ENCODE results near the gene GPC3. TPM values are rescaled to one million over a fixed set of nuclear protein-coding genes. Genes with fewer than 3 reads are reported as not detected.

GPC3 gene
- total RNA-seq, 1 experiment from 2014 or later, result 0.98 TPM

- H3K27ac ChIP-seq (ENCODE audit: low read depth, low read length), result no peak overlapping the region
- H3K4me1 ChIP-seq (ENCODE audit: control insufficient read depth in 1 of 2, insufficient read depth in 2 of 2, low read length in 2 of 2), result no peaks in the 10 kb centered on the region
- CTCF ChIA-PET, result interaction anchor here (1.0 kb wide), 1 partner anchor 79 kb away, joined by 3 read pairs; no protein-coding TSS in a partner anchor
- DNase-seq (ENCODE audit: low read depth, low spot score) (no peak), ATAC-seq (no peak)
- RAD21 ChIA-PET (ENCODE audit: low non-redundant PET in 1 of 2, low total read pairs in 2 of 2, uncharacterized antibody in 2 of 2, unreplicated experiment in 2 of 2), result no interaction called here
- H3K36me3 ChIP-seq (ENCODE audit: control insufficient read depth in 1 of 2, insufficient read depth in 2 of 2, low read length in 2 of 2), result no peaks in the 10 kb centered on the region
- no peaks in the 10 kb centered on the region for H3K79me2 ChIP-seq (ENCODE audit: insufficient read depth, low read length)
- intact Hi-C loops (cut with micrococcal nuclease), result no loop called here
- H2AFZ ChIP-seq (ENCODE audit: low read depth, low read length, poor library complexity, severe bottlenecking), result no peak overlapping the region
- POLR2A ChIA-PET, result no interaction called here
- BruUV-seq (replicated peaks), result no TSS peak
- no peak for TF ChIP-seq ZNF274 (IDR thresholded peaks at IDR 0.05; ENCODE audit: low read depth, low read length)
- TF ChIP-seq TCF7L2 (IDR thresholded peaks at IDR 0.05; ENCODE audit: borderline replicate concordance, extremely low read depth, insufficient read depth, insufficient read length), result no peak
- no peak for TF ChIP-seq POLR2A (IDR thresholded peaks at IDR 0.05; ENCODE audit: borderline replicate concordance, extremely low read depth, insufficient read depth, insufficient read length)
- no peak for TF ChIP-seq POLR2AphosphoS5 (IDR thresholded peaks at IDR 0.05; ENCODE audit: low read depth, low read length)
- TF ChIP-seq REST (IDR thresholded peaks at IDR 0.05; ENCODE audit: low read depth), result no peak
- no peak for TF ChIP-seq EGR1 (IDR thresholded peaks at IDR 0.05; ENCODE audit: low read depth)
- TF ChIP-seq EZH2phosphoT487 (IDR thresholded peaks at IDR 0.05; ENCODE audit: borderline replicate concordance), result no peak
- TF ChIP-seq CEBPB (IDR thresholded peaks at IDR 0.05; ENCODE audit: low read depth), result no peak
- H3K4me2 ChIP-seq (ENCODE audit: low read length), result no peak overlapping the region
- H3K27me3 ChIP-seq (ENCODE audit: insufficient read depth, low read length), result no peaks in the 10 kb centered on the region
- no peaks in the 10 kb centered on the region for H3K9me3 ChIP-seq (ENCODE audit: control insufficient read depth in 1 of 2, insufficient read depth in 1 of 2, low read depth in 1 of 2, low read length in 2 of 2)
- H4K20me1 ChIP-seq (ENCODE audit: insufficient read depth), result no peaks in the 10 kb centered on the region
- H3K9me2 ChIP-seq (ENCODE audit: insufficient read depth), result no peaks in the 10 kb centered on the region
- H3K4me3 ChIP-seq (replicated peaks in 1 of 2; ENCODE audit: low read depth in 1 of 2, low read length in 2 of 2), result no peak overlapping the region
- no peak overlapping the region for H3K9ac ChIP-seq (ENCODE audit: low read length)
Observed at GRCh38 chrX:133947022-133947421, 38.4 kb downstream of the GPC3 start.
